AG08395 (cell line): ENCODE measurements around the gene MBOAT7.
A peak's percentile ranks its signal among the peaks of the same experiment; 100 is the strongest.
"Not testable (repeated sequence)": the region's sequence is repeated elsewhere in the genome, so short reads cannot be mapped to it uniquely, and the experiment has no call there.

Experiments
- DNase-seq: peaks from one replicate; pipeline ENCODE4 v3.0.0; 2012; ENCODE audit warnings: mixed read lengths, low spot score

Gene MBOAT7

DNA sequence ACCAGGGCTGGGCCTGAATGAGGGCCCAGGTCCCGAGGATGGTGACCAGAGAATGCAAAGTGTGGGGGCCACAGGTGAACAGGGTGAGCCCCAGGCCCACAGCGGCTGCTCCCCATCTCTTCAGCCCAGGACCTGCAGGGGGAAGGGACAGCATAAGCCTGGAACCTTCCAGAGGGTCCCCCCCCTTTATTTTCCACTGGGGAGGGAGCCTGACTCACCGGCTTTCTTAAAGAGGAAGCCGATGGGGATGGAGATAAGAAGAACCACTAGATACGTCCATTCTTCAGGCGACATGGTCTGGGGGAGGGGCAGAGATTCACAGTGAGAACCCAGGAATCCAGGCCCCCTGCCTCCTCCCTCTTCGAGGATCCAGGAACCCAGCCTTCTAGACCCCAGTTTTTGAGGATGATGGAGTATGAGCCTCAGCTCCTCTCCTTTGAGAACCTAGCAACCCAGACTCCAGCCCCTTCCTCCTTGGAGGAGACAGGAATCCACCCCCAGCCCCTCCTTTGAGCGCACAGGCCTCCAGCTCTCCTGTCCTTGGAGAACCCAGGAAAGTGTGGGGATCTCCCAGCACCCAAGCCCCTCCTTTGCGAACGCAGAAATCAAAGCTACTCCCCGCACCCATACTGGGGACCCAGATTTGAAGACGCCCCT lies 1.0 kb downstream of the MBOAT7 start:
- DNase-seq = peak; percentile 56

DNA sequence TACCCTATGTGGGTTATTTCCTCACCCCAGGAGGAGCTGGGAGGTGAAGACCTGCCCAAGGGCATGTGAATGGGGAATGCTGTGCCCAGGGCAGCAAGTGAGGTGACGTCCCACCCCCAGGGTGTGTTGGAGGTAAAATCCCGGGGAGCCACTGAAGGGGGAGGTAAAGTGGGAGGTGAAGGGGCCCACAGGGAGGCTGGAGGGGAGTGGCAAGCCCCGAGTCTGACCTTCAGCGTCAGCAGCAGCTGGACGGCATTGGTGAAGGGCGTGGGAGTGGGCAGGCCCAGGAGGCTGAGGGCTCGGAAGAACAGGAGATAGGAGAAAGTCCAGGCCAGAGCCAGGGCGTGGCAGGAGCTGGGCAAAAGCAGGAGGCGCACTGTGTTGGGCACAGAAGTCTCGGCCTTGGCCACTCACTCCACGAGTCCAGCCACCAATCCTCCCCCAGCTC lies 2.4 kb downstream of the MBOAT7 start:
- no peak for DNase-seq

- DNase-seq = no peak
Observed at GRCh38 chr19:54186351-54186750, 3.0 kb downstream of the MBOAT7 start.

- no peak for DNase-seq
Observed at GRCh38 chr19:54183431-54183830, 5.9 kb downstream of the MBOAT7 start.

GRCh38 chr19:54181894-54182293 lies 7.5 kb downstream of the MBOAT7 start:
- DNase-seq = not testable (repeated sequence)

DNA sequence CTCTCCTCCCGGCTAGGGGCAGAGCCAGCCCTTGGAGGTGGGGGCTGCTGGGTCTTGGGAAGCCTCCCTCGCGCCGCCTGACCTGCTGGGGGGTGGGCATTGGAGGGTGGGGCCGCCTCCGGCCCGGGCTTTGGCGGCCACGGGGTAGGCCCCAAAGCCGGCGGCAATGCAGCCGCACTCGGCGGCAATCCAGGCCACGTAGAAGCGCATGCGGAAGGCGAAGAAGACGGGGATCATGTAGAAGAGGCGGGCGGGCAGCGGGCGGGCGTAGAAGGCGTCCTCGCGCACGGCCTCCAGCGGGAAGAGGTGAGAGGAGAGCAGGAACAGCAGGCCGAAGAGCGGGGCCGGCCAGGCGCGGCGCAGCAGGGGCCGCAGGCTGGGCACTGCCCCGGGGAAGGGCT lies 8.7 kb downstream of the MBOAT7 start:
- DNase-seq = no peak

GRCh38 chr19:54179921-54180461 lies 9.4 kb downstream of the MBOAT7 start:
- no peak for DNase-seq

GRCh38 chr19:54179262-54179852 lies 10.0 kb downstream of the MBOAT7 start:
- DNase-seq = no peak

- DNase-seq = no peak
Observed at GRCh38 chr19:54178581-54179261, 10.7 kb downstream of the MBOAT7 start.

DNA sequence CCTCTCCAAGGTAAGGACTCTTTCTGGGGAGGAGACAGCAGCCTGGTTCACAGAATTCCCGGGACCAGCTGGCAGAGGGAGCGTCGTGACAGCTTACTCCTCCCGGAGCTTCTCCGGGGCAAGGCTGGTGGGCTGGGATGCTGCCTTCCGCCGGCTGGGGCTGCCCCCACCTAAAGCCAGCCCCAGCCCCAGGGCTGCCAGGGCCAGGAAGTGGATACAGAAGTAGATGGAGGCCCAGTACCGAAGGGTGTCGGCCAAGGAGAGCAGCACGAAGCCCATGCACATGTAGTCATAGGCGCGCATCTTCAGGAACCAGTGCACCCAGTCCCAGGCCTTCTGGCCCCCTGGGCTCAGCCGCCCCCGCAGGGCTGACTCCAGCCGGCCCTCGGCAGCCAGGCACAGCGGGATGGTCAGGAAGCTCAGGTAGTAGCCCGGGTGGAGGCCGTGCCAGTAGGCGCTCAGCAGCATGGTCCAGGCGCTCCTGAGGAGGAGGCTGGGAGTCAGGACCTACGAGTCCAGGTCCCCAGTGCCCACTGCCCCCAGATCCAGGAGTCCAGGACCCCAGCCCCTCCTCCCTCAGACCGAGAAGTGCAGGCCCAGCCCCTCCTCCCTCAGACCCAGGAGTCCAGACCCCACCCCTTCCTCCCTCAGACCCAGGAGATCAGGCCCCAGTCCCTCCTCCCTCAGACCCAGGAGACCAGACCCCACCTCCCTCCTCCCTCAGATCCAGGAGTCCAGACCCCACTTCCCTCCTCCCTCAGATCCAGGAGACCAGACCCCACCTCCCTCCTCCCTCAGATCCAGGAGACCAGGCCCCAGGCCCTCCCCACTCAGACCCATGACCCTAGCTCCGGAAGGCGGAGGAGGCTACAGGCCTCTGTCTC lies 15.2 kb downstream of the MBOAT7 start:
- DNase-seq = no peak

- no peak for DNase-seq
Observed at GRCh38 chr19:54173359-54173699, 16.1 kb downstream of the MBOAT7 start.

DNA sequence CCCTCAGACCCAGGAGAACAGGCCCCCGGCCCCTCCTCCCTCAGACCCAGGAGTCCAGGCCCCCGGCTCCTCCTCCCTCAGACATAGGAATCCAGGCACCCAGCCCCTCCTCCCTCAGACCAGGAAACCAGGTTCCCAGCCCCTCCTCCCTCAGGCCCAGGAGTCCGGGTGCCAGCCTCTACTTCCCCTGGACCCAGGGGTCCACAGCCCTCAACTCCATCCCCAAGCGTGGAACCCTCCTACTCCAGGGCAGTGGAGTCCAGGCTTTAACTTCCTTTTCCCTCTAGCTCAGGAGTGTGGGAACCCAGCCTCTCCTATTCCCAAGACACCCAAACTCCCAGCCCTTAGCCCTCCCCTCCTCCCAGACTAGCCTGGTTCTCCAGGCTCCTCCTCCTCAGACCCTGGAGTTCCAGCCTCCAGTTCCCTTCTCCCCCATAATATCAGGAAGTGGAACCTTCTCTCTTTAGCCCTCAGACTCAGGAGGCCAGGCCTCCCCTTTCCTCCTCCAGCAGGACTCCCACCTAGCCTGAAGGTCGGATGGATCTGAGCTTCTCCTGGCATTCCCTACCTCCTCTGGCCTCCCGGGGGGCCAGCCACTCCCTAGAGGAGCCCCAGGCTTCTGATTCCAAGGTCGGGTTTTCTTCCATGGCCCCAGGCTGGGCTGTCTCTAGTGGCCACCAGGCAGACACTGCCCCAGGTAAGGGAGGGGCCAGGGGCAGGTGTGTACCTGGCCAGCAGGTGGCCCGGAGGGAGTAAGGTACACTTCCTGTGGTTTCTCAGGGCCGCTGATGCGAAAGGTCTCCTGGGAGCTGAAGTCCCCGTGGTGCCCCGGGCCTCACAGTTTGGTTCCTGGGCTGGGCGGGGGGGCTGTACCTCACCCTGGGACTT lies 16.7 kb downstream of the MBOAT7 start, which contains the start of gene TMC4:
TMC4 (minus strand) TSS at position 690 of the 888 bp plus-strand sequence; CDS start at position 647, 43 bp downstream.
- no peak for DNase-seq

DNA sequence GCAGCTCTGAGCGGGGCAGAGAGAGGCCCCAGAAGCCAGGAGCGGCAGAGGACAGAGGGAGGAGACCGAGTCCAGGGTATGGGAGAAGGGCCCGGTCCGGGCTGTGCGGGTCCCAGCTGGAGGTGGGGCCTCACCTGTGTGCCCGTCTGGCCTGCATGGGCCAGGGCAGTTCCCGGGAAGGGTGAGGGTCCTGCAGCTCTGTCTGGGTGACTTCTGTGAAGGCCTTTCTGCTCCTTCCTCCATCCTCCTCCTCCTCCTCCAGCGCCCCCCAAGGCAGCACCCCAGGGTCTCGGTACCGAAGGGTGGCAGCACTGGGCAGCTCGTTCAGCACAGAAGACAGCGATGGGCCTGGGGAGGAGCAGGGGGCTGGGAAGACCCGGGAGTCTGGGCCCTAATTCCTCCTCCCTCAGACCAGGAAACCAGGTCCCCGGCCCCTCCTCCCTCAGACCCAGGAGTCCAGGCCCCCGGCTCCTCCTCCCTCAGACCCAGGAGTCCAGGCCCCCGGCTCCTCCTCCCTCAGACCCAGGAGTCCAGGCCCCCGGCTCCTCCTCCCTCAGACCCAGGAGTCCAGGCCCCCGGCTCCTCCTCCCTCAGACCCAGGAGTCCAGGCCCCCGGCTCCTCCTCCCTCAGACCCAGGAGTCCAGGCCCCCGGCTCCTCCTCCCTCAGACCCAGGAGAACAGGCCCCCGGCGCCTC lies 17.5 kb downstream of the MBOAT7 start:
- not testable (repeated sequence) for DNase-seq

- DNase-seq = no peak
Observed at GRCh38 chr19:54169149-54169740, 20.1 kb downstream of the MBOAT7 start.

- peak; percentile 94 for DNase-seq
Observed at GRCh38 chr19:54168174-54168917, 21.0 kb downstream of the MBOAT7 start.

- no peak for DNase-seq
Observed at GRCh38 chr19:54165222-54165621, 24.2 kb downstream of the MBOAT7 start.

DNA sequence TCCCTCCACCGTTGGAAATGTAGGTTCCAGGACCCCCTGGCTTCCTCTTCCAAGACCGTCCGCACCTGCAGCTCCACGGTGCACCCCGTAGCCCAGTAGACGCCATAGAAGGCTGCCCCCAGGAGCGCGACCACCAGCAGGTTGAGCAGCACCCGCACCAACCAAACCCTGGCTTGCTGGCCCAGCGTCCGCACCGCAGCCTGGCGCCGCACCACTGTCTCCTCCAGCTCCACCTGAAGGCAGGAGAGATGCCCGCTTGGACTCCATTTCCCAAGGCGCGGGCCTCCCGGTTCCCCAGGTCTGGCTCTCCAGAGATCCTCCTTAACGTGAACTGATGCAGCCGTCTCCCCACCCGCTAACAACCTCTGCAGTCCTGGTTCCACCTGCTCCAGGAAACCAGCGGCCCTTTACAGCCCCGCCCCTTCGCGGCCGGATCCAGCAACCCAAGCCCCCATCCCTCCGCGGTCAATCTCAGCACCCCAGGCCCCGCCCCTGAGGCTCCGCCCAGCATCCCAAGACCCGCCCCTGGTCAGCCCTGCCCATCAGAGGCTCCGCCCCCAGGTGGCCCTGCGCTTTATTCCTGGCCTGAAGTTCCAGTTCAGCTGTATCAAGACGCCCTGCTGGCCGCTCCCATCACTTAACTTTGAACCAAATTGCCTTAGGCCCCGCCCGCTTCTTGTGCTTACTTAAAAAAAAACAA lies 24.9 kb downstream of the MBOAT7 start:
- DNase-seq = peak; percentile 65

GRCh38 chr19:54162884-54163283 lies 26.5 kb downstream of the MBOAT7 start:
- no peak for DNase-seq
